Measurements from ENCODE around the gene NMD3. TPM values are rescaled to one million over a fixed set of nuclear protein-coding genes. Genes with fewer than 3 reads are reported as not detected.
"Not testable (repeated sequence)": the region's sequence is repeated elsewhere in the genome, so short reads cannot be mapped to it uniquely, and the experiment has no call there.

The NMD3 gene
- total RNA-seq (2014; rRNA removed; shearing (Covaris generic); ENCODE audit: low replicate concordance), result 37.4 and 71.9 TPM in 2 replicates

- Histone ChIP-seq H3K36me3 (ENCODE audit: insufficient read depth, low read length) (peaks cover 27% of the 10 kb centered on the region; the same call in 1 of the 2 replicates), H3K27ac (ENCODE audit: low read length) (peak within 1 kb of the TSS; percentile 41; the same call in 1 of the 2 replicates), H3K27me3 (ENCODE audit: low read length) (no peaks in the 10 kb centered on the region), H3K4me2 (ENCODE audit: low read depth, low read length, poor library complexity, severe bottlenecking) (peak within 1 kb of the TSS; percentile 69), H4K20me1 (ENCODE audit: insufficient read depth, low read depth, low read length) (peaks cover 13% of the 10 kb centered on the region; the same call in 1 of the 2 replicates), H3K79me2 (ENCODE audit: low read length) (peaks cover 50% of the 10 kb centered on the region), H3K4me1 (ENCODE audit: low read length) (peaks cover 31% of the 10 kb centered on the region), H3K4me3 (ENCODE audit: low read length) (peak within 1 kb of the TSS; percentile 98), H2AFZ (ENCODE audit: low read length) (peak within 1 kb of the TSS; percentile 64), H3K9ac (ENCODE audit: low read length) (peak within 1 kb of the TSS; percentile 96), H3K9me2 (replicated peaks; ENCODE audit: insufficient read depth, low read length) (no peaks in the 10 kb centered on the region), H3K9me3 (ENCODE audit: low read length) (no peaks in the 10 kb centered on the region)
- DNase-seq, result peak; percentile 98
Measured at GRCh38 chr3:161220850-161221753, at the start of gene NMD3. Gene NMD3 (plus strand): TSS chr3:161221311. CDS start chr3:161222014, 703 bp downstream.

- Histone ChIP-seq H3K4me1 (ENCODE audit: low read length) (no peaks in the 10 kb centered on the region), H3K9me2 (replicated peaks; ENCODE audit: insufficient read depth, low read length) (no peaks in the 10 kb centered on the region), H3K9ac (ENCODE audit: low read length) (no peak overlapping the region), H3K4me3 (ENCODE audit: low read length) (no peak overlapping the region), H3K4me2 (ENCODE audit: low read depth, low read length, poor library complexity, severe bottlenecking) (no peak overlapping the region), H4K20me1 (ENCODE audit: insufficient read depth, low read depth, low read length) (no peaks in the 10 kb centered on the region), H3K9me3 (ENCODE audit: low read length) (no peaks in the 10 kb centered on the region), H3K36me3 (ENCODE audit: insufficient read depth, low read length) (no peaks in the 10 kb centered on the region), H3K27me3 (ENCODE audit: low read length) (no peaks in the 10 kb centered on the region), H2AFZ (ENCODE audit: low read length) (no peak overlapping the region), H3K27ac (ENCODE audit: low read length) (no peak overlapping the region), H3K79me2 (ENCODE audit: low read length) (no peaks in the 10 kb centered on the region)
- DNase-seq, result no peak
Measured at GRCh38 chr3:161171639-161172552, 49.2 kb upstream of the NMD3 start.

- DNase-seq, result no peak
- H3K9me3 ChIP-seq (ENCODE audit: low read length), result no peaks in the 10 kb centered on the region
- no peak overlapping the region for H3K27ac ChIP-seq (ENCODE audit: low read length)
- H3K9ac ChIP-seq (ENCODE audit: low read length), result no peak overlapping the region
- no peaks in the 10 kb centered on the region for H3K36me3 ChIP-seq (ENCODE audit: insufficient read depth, low read length)
- no peaks in the 10 kb centered on the region for H3K9me2 ChIP-seq (replicated peaks; ENCODE audit: insufficient read depth, low read length)
- no peak overlapping the region for H3K4me2 ChIP-seq (ENCODE audit: low read depth, low read length, poor library complexity, severe bottlenecking)
- H3K4me3 ChIP-seq (ENCODE audit: low read length), result no peak overlapping the region
- no peaks in the 10 kb centered on the region for H3K4me1 ChIP-seq (ENCODE audit: low read length)
- H3K27me3 ChIP-seq (ENCODE audit: low read length), result no peaks in the 10 kb centered on the region
- no peak overlapping the region for H2AFZ ChIP-seq (ENCODE audit: low read length)
- no peaks in the 10 kb centered on the region for H4K20me1 ChIP-seq (ENCODE audit: insufficient read depth, low read depth, low read length)
- H3K79me2 ChIP-seq (ENCODE audit: low read length), result no peaks in the 10 kb centered on the region
Measured at GRCh38 chr3:161175506-161175905, 45.6 kb upstream of the NMD3 start.

GRCh38 chr3:161177991-161178390, 43.1 kb upstream of the NMD3 start:
- Histone ChIP-seq H3K27me3 (ENCODE audit: low read length) (no peaks in the 10 kb centered on the region), H3K27ac (ENCODE audit: low read length) (no peak overlapping the region), H3K36me3 (ENCODE audit: insufficient read depth, low read length) (no peaks in the 10 kb centered on the region), H3K9me2 (replicated peaks; ENCODE audit: insufficient read depth, low read length) (no peaks in the 10 kb centered on the region), H3K9me3 (ENCODE audit: low read length) (no peaks in the 10 kb centered on the region), H3K79me2 (ENCODE audit: low read length) (no peaks in the 10 kb centered on the region), H2AFZ (ENCODE audit: low read length) (no peak overlapping the region), H3K4me1 (ENCODE audit: low read length) (no peaks in the 10 kb centered on the region), H3K4me2 (ENCODE audit: low read depth, low read length, poor library complexity, severe bottlenecking) (no peak overlapping the region), H3K4me3 (ENCODE audit: low read length) (no peak overlapping the region), H3K9ac (ENCODE audit: low read length) (no peak overlapping the region), H4K20me1 (ENCODE audit: insufficient read depth, low read depth, low read length) (no peaks in the 10 kb centered on the region)
- no peak for DNase-seq

- H3K9me3 ChIP-seq (ENCODE audit: low read length); H3K27me3 ChIP-seq (ENCODE audit: low read length); H3K9ac ChIP-seq (ENCODE audit: low read length): not testable (repeated sequence)
Measured at GRCh38 chr3:161181371-161181770, 39.7 kb upstream of the NMD3 start.

GRCh38 chr3:161187046-161187445, 34.1 kb upstream of the NMD3 start:
- no peaks in the 10 kb centered on the region for H3K9me2 ChIP-seq (replicated peaks; ENCODE audit: insufficient read depth, low read length)
- H2AFZ ChIP-seq (ENCODE audit: low read length), result no peak overlapping the region
- H3K4me2 ChIP-seq (ENCODE audit: low read depth, low read length, poor library complexity, severe bottlenecking), result no peak overlapping the region
- H3K4me3 ChIP-seq (ENCODE audit: low read length), result no peak overlapping the region
- H3K27ac ChIP-seq (ENCODE audit: low read length), result no peak overlapping the region
- no peaks in the 10 kb centered on the region for H4K20me1 ChIP-seq (ENCODE audit: insufficient read depth, low read depth, low read length)
- no peaks in the 10 kb centered on the region for H3K79me2 ChIP-seq (ENCODE audit: low read length)
- H3K9me3 ChIP-seq (ENCODE audit: low read length), result no peaks in the 10 kb centered on the region
- no peaks in the 10 kb centered on the region for H3K4me1 ChIP-seq (ENCODE audit: low read length)
- H3K27me3 ChIP-seq (ENCODE audit: low read length), result no peaks in the 10 kb centered on the region
- H3K9ac ChIP-seq (ENCODE audit: low read length), result no peak overlapping the region
- no peaks in the 10 kb centered on the region for H3K36me3 ChIP-seq (ENCODE audit: insufficient read depth, low read length)
- DNase-seq, result no peak

More at GRCh38 chr3:161181371-161181770, 39.7 kb upstream of the NMD3 start:
- not testable (repeated sequence) for H3K79me2 ChIP-seq (ENCODE audit: low read length); H3K4me2 ChIP-seq (ENCODE audit: low read depth, low read length, poor library complexity, severe bottlenecking); H3K4me3 ChIP-seq (ENCODE audit: low read length); DNase-seq; H3K36me3 ChIP-seq (ENCODE audit: insufficient read depth, low read length); H2AFZ ChIP-seq (ENCODE audit: low read length); H3K9me2 ChIP-seq (replicated peaks; ENCODE audit: insufficient read depth, low read length); H3K4me1 ChIP-seq (ENCODE audit: low read length); H4K20me1 ChIP-seq (ENCODE audit: insufficient read depth, low read depth, low read length); H3K27ac ChIP-seq (ENCODE audit: low read length)

GRCh38 chr3:161197855-161198850, 23.0 kb upstream of the NMD3 start:
- no peak for DNase-seq
- Histone ChIP-seq H3K27ac (ENCODE audit: low read length) (no peak overlapping the region), H3K4me1 (ENCODE audit: low read length) (no peaks in the 10 kb centered on the region), H3K4me3 (ENCODE audit: low read length) (no peak overlapping the region), H4K20me1 (ENCODE audit: insufficient read depth, low read depth, low read length) (no peaks in the 10 kb centered on the region), H3K9ac (ENCODE audit: low read length) (no peak overlapping the region), H3K4me2 (ENCODE audit: low read depth, low read length, poor library complexity, severe bottlenecking) (no peak overlapping the region), H3K79me2 (ENCODE audit: low read length) (no peaks in the 10 kb centered on the region), H2AFZ (ENCODE audit: low read length) (no peak overlapping the region), H3K9me2 (replicated peaks; ENCODE audit: insufficient read depth, low read length) (no peaks in the 10 kb centered on the region), H3K36me3 (ENCODE audit: insufficient read depth, low read length) (no peaks in the 10 kb centered on the region), H3K27me3 (ENCODE audit: low read length) (no peaks in the 10 kb centered on the region), H3K9me3 (ENCODE audit: low read length) (no peaks in the 10 kb centered on the region)

Measured in Karpas-422 (cell line).